ENCODE data around the gene HAT1. TPM values are rescaled to one million over a fixed set of nuclear protein-coding genes. Genes with fewer than 3 reads are reported as not detected.

HAT1 gene
- total RNA-seq, 1 donor, result 31.1 TPM

- no peak overlapping the region for H3K4me2 ChIP-seq (ENCODE audit: insufficient read depth, low read length)
- no peaks in the 10 kb centered on the region for H3K9me3 ChIP-seq (ENCODE audit: low read depth, low read length)
- H3K36me3 ChIP-seq (ENCODE audit: insufficient read depth, low read length), result peaks cover 7% of the 10 kb centered on the region
- TF ChIP-seq CTCF (IDR thresholded peaks at IDR 0.05; ENCODE audit: extremely low read depth, low read depth, low read length), result no peak
- peaks cover 11% of the 10 kb centered on the region for H3K79me2 ChIP-seq (ENCODE audit: insufficient read depth, low read length)
- no peak overlapping the region for H3K27ac ChIP-seq (ENCODE audit: low read depth, low read length)
- no peaks in the 10 kb centered on the region for H3K27me3 ChIP-seq (ENCODE audit: insufficient read depth, low read length)
- peaks cover 2% of the 10 kb centered on the region for H3K4me1 ChIP-seq (ENCODE audit: insufficient read depth, low read length)
- H4K20me1 ChIP-seq (ENCODE audit: insufficient read depth, low read length), result no peaks in the 10 kb centered on the region
- no peak for DNase-seq (ENCODE audit: insufficient read length, low spot score, missing footprints)
- H2AFZ ChIP-seq (ENCODE audit: low read length), result no peak overlapping the region
- no peak overlapping the region for H3K4me3 ChIP-seq (ENCODE audit: insufficient read depth, low read length)
Observed at GRCh38 chr2:171965661-171966060, 43.4 kb downstream of the HAT1 start.

- Histone ChIP-seq H4K20me1 (ENCODE audit: insufficient read depth, low read length) (no peaks in the 10 kb centered on the region), H3K4me2 (ENCODE audit: insufficient read depth, low read length) (no peak overlapping the region), H2AFZ (ENCODE audit: low read length) (no peak overlapping the region), H3K27ac (ENCODE audit: low read depth, low read length) (no peak overlapping the region), H3K79me2 (ENCODE audit: insufficient read depth, low read length) (peaks cover 5% of the 10 kb centered on the region), H3K9me3 (ENCODE audit: low read depth, low read length) (no peaks in the 10 kb centered on the region), H3K27me3 (ENCODE audit: insufficient read depth, low read length) (no peaks in the 10 kb centered on the region), H3K4me1 (ENCODE audit: insufficient read depth, low read length) (no peaks in the 10 kb centered on the region), H3K36me3 (ENCODE audit: insufficient read depth, low read length) (peaks cover 7% of the 10 kb centered on the region), H3K4me3 (ENCODE audit: insufficient read depth, low read length) (no peak overlapping the region)
- TF ChIP-seq CTCF (IDR thresholded peaks at IDR 0.05; ENCODE audit: extremely low read depth, low read depth, low read length), result no peak
- no peak for DNase-seq (ENCODE audit: insufficient read length, low spot score, missing footprints)
Observed at GRCh38 chr2:171966235-171966634, 44.0 kb downstream of the HAT1 start.

GRCh38 chr2:171966688-171967087 lies 44.4 kb downstream of the HAT1 start:
- no peaks in the 10 kb centered on the region for H4K20me1 ChIP-seq (ENCODE audit: insufficient read depth, low read length)
- no peak overlapping the region for H3K4me3 ChIP-seq (ENCODE audit: insufficient read depth, low read length)
- H3K4me2 ChIP-seq (ENCODE audit: insufficient read depth, low read length), result no peak overlapping the region
- H3K27me3 ChIP-seq (ENCODE audit: insufficient read depth, low read length), result no peaks in the 10 kb centered on the region
- no peaks in the 10 kb centered on the region for H3K9me3 ChIP-seq (ENCODE audit: low read depth, low read length)
- no peak for TF ChIP-seq CTCF (IDR thresholded peaks at IDR 0.05; ENCODE audit: extremely low read depth, low read depth, low read length)
- no peaks in the 10 kb centered on the region for H3K4me1 ChIP-seq (ENCODE audit: insufficient read depth, low read length)
- H3K36me3 ChIP-seq (ENCODE audit: insufficient read depth, low read length), result peaks cover 7% of the 10 kb centered on the region
- H2AFZ ChIP-seq (ENCODE audit: low read length), result no peak overlapping the region
- no peak overlapping the region for H3K27ac ChIP-seq (ENCODE audit: low read depth, low read length)
- DNase-seq (ENCODE audit: insufficient read length, low spot score, missing footprints), result no peak
- H3K79me2 ChIP-seq (ENCODE audit: insufficient read depth, low read length), result peaks cover 4% of the 10 kb centered on the region

- Histone ChIP-seq H2AFZ (ENCODE audit: low read length) (no peak overlapping the region), H3K36me3 (ENCODE audit: insufficient read depth, low read length) (peaks cover 7% of the 10 kb centered on the region), H3K4me2 (ENCODE audit: insufficient read depth, low read length) (no peak overlapping the region), H3K4me3 (ENCODE audit: insufficient read depth, low read length) (no peak overlapping the region), H3K27me3 (ENCODE audit: insufficient read depth, low read length) (no peaks in the 10 kb centered on the region), H3K4me1 (ENCODE audit: insufficient read depth, low read length) (no peaks in the 10 kb centered on the region), H3K79me2 (ENCODE audit: insufficient read depth, low read length) (peaks cover 7% of the 10 kb centered on the region), H3K9me3 (ENCODE audit: low read depth, low read length) (no peaks in the 10 kb centered on the region), H4K20me1 (ENCODE audit: insufficient read depth, low read length) (no peaks in the 10 kb centered on the region), H3K27ac (ENCODE audit: low read depth, low read length) (no peak overlapping the region)
- no peak for TF ChIP-seq CTCF (IDR thresholded peaks at IDR 0.05; ENCODE audit: extremely low read depth, low read depth, low read length)
- DNase-seq (ENCODE audit: insufficient read length, low spot score, missing footprints), result no peak
Observed at GRCh38 chr2:171968509-171968908, 46.2 kb downstream of the HAT1 start.
